Gastroesophageal sphincter (tissue), 3 donors: ENCODE data around the gene TSPAN9.

Experiments used
- EP300 ChIP-seq: sonication (generic); formaldehyde crosslinking; IDR thresholded peaks from one replicate; pipeline ENCODE4 v1.6.1; 2017; ENCODE audit warnings: antibody characterized with exemption, mild to moderate bottlenecking
- POLR2A ChIP-seq, 2 donors: fragments of 450-650 bp; IDR thresholded peaks; one replicate each; pipeline ENCODE4 v1.6.1; 2017; ENCODE audit warnings: antibody characterized with exemption in 2 of 2, mild to moderate bottlenecking in 2 of 2, moderate library complexity in 1 of 2
- POLR2AphosphoS5 ChIP-seq: sonication (generic); formaldehyde crosslinking; IDR thresholded peaks from one replicate; pipeline ENCODE4 v1.6.1; 2017; ENCODE audit warnings: antibody characterized with exemption
- TF ChIP-seq, protein P1 (sequence below), 4 experiments: fragments of 200-600 bp in 2 of 4; fragments of 450-650 bp in 2 of 4; sonication (generic) in 1 of 4; IDR thresholded peaks; one replicate each; pipeline ENCODE4 v1.5.1; 2017 to 2019; ENCODE audit warnings: antibody characterized with exemption in 4 of 4, mild to moderate bottlenecking in 2 of 4, moderate library complexity in 2 of 4

DNA sequence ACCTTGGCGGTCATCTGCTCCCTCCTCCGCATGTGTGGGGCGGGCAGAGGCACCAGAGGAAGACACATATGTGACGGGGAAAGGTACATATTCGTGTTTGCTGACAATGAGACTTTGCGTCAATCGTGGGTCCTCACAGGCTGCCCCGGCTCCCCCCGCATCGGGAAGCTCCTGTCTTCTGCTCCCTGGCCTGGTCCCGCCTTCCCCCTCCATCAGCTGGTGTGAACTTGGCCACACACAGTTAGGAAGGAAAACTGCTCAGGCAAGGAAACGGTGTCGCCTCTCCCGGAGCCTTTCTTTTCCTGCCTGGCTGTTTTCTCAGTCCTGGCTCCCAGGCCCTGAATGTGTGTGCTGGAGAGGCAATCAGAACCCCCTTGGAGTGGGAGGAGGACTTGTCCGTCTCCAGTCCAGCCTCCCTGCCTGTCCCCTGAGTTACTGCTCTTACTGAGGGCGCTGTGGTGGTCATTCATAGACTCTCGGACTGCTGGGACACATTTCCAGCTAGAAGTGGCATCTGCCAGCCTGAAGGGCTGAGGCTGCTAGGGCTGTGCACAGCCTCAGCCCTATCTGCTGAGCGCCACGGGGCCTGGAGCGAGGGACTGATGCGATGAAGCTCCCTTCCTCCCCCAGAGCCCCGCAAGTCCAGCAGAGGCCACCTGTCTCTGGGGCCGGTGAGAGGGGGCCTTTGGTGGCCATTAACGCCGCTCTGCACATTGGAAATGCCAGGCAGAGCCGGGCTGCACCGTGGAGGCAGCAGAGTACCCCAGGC lies 44.2 kb upstream of the TSPAN9 start:
- TF ChIP-seq, protein P1, sequence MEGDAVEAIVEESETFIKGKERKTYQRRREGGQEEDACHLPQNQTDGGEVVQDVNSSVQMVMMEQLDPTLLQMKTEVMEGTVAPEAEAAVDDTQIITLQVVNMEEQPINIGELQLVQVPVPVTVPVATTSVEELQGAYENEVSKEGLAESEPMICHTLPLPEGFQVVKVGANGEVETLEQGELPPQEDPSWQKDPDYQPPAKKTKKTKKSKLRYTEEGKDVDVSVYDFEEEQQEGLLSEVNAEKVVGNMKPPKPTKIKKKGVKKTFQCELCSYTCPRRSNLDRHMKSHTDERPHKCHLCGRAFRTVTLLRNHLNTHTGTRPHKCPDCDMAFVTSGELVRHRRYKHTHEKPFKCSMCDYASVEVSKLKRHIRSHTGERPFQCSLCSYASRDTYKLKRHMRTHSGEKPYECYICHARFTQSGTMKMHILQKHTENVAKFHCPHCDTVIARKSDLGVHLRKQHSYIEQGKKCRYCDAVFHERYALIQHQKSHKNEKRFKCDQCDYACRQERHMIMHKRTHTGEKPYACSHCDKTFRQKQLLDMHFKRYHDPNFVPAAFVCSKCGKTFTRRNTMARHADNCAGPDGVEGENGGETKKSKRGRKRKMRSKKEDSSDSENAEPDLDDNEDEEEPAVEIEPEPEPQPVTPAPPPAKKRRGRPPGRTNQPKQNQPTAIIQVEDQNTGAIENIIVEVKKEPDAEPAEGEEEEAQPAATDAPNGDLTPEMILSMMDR (IDR thresholded peaks at IDR 0.05): no peak
- TF ChIP-seq POLR2AphosphoS5 (no peak), EP300 (no peak), POLR2A (IDR thresholded peaks at IDR 0.05) (no peak)
